GM12873 (cell line): ENCODE data around the gene ATAD5.

ENCODE experiments used
- TF ChIP-seq, protein P1 (sequence below): IDR thresholded peaks from 2 replicates; pipeline ENCODE4 v1.5.1; 2012; ENCODE audit warnings: low read depth, mild to moderate bottlenecking, moderate library complexity, low read length, control low read depth; ENCODE audit not compliant: insufficient read depth; ENCODE audit errors: missing control alignments

ATAD5 gene

GRCh38 chr17:30816165-30816564 lies 15.6 kb upstream of the ATAD5 start:
- TF ChIP-seq, protein P1, sequence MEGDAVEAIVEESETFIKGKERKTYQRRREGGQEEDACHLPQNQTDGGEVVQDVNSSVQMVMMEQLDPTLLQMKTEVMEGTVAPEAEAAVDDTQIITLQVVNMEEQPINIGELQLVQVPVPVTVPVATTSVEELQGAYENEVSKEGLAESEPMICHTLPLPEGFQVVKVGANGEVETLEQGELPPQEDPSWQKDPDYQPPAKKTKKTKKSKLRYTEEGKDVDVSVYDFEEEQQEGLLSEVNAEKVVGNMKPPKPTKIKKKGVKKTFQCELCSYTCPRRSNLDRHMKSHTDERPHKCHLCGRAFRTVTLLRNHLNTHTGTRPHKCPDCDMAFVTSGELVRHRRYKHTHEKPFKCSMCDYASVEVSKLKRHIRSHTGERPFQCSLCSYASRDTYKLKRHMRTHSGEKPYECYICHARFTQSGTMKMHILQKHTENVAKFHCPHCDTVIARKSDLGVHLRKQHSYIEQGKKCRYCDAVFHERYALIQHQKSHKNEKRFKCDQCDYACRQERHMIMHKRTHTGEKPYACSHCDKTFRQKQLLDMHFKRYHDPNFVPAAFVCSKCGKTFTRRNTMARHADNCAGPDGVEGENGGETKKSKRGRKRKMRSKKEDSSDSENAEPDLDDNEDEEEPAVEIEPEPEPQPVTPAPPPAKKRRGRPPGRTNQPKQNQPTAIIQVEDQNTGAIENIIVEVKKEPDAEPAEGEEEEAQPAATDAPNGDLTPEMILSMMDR, result no peak

- TF ChIP-seq, protein P1, result no peak
Observed at GRCh38 chr17:30819971-30820705, 11.6 kb upstream of the ATAD5 start.

- TF ChIP-seq, protein P1, result no peak
Observed at GRCh38 chr17:30821871-30822723, 9.7 kb upstream of the ATAD5 start.

GRCh38 chr17:30823421-30823820 lies 8.3 kb upstream of the ATAD5 start:
- TF ChIP-seq, protein P1, result no peak

- TF ChIP-seq, protein P1, result no peak
Observed at GRCh38 chr17:30824002-30824355, 7.8 kb upstream of the ATAD5 start.

- TF ChIP-seq, protein P1, result peak; percentile 51
Observed at GRCh38 chr17:30824356-30825145, 7.2 kb upstream of the ATAD5 start, which contains the start of gene CRLF3. Gene CRLF3, minus strand, starts transcription at chr17:30824692. Its CDS starts 41 bp downstream, at chr17:30824651.
